Endodermal cell (in vitro differentiated cells): Measurements from ENCODE around the gene AKR1C2. TPM values are rescaled to one million over a fixed set of nuclear protein-coding genes. Genes with fewer than 3 reads are reported as not detected.
"Not testable (repeated sequence)": the region's sequence is repeated elsewhere in the genome, so short reads cannot be mapped to it uniquely, and the experiment has no call there.

Source experiments
- DNase-seq: peaks from one replicate; pipeline ENCODE4 v3.0.0-alpha.2; 2017
- H3K27ac ChIP-seq: 2 replicates; pipeline ENCODE4 v1.5.1; 2013; ENCODE audit warnings: mild to moderate bottlenecking, low read depth, low read length, moderate library complexity
- H3K27me3 ChIP-seq: 2 replicates; pipeline ENCODE4 v1.6.1; 2013; ENCODE audit warnings: mild to moderate bottlenecking, low read length, moderate library complexity; ENCODE audit not compliant: insufficient read depth, control insufficient read depth, poor library complexity, severe bottlenecking
- H3K36me3 ChIP-seq: 2 replicates; pipeline ENCODE4 v1.7.0; 2013; ENCODE audit warnings: mild to moderate bottlenecking, low read length, moderate library complexity; ENCODE audit not compliant: control insufficient read depth, insufficient read depth
- H3K4me1 ChIP-seq: one replicate; pipeline ENCODE4 v1.7.0; 2013; ENCODE audit warnings: low read length; ENCODE audit not compliant: control insufficient read depth, insufficient read depth
- H3K4me3 ChIP-seq: 2 replicates; pipeline ENCODE4 v1.5.1; 2013; ENCODE audit warnings: mild to moderate bottlenecking, low read length, moderate library complexity
- H3K9ac ChIP-seq: 2 replicates; pipeline ENCODE4 v1.6.1; 2013; ENCODE audit warnings: mild to moderate bottlenecking, low read length, moderate library complexity; ENCODE audit not compliant: poor library complexity, severe bottlenecking; ENCODE audit errors: extremely low read depth
- H3K9me3 ChIP-seq: 2 replicates; pipeline ENCODE4 v1.6.1; 2013; ENCODE audit warnings: mild to moderate bottlenecking, low read length, moderate library complexity; ENCODE audit not compliant: control insufficient read depth
- H3K27ac Mint-ChIP-seq: 2 replicates; pipeline ENCODE4 v1.8.0; 2020; ENCODE audit warnings: mixed read lengths
- H3K27me3 Mint-ChIP-seq: 2 replicates; pipeline ENCODE4 v1.8.0; 2021; ENCODE audit warnings: mild to moderate bottlenecking, mixed read lengths; ENCODE audit not compliant: insufficient read depth
- H3K36me3 Mint-ChIP-seq: 2 replicates; pipeline ENCODE4 v1.8.0; 2020; ENCODE audit warnings: low read depth, mixed read lengths
- H3K4me1 Mint-ChIP-seq: 2 replicates; pipeline ENCODE4 v1.8.0; 2020; ENCODE audit warnings: mixed read lengths
- H3K4me3 Mint-ChIP-seq: 2 replicates; pipeline ENCODE4 v1.8.0; 2020; ENCODE audit warnings: mild to moderate bottlenecking, moderate library complexity, mixed read lengths
- H3K9me3 Mint-ChIP-seq: 2 replicates; pipeline ENCODE4 v1.8.0; 2020; ENCODE audit warnings: mild to moderate bottlenecking, mixed read lengths
- WGBS, 2 experiments: methylation state at CpG; one replicate each; pipeline versions ENCODE4 v1.1.5 to v1.1.7; 2013; ENCODE audit warnings: missing lambda C conversion rate in 2 of 2, mixed read lengths in 1 of 2; ENCODE audit not compliant: insufficient coverage in 1 of 2, insufficient read length in 1 of 2; 5-methylcytosine and 5-hydroxymethylcytosine counted together
- total RNA-seq, 2 donors: library from RNA; stranded (reverse); fragmentation: NEBNext Ultra II Directional in 1 of 2; extraction: Animal tissue kit (Norgen Biotek cat#: 25700) in 1 of 2; gene quantifications; 2 replicates in 1 of 2; 3 replicates in 1 of 2; pipeline ENCODE4 v1.2.1, GENCODE V29; 2021
- TF ChIP-seq, protein P1 (sequence below): fragments of 200-600 bp; sonication (generic); conservative IDR thresholded peaks from 2 replicates; pipeline ENCODE4 v1.5.0; 2021; ENCODE audit warnings: antibody characterized with exemption, mild to moderate bottlenecking

AKR1C2 gene
- total RNA-seq, 2 donors from 2014 or later = 0.33 to 0.89 TPM

DNA sequence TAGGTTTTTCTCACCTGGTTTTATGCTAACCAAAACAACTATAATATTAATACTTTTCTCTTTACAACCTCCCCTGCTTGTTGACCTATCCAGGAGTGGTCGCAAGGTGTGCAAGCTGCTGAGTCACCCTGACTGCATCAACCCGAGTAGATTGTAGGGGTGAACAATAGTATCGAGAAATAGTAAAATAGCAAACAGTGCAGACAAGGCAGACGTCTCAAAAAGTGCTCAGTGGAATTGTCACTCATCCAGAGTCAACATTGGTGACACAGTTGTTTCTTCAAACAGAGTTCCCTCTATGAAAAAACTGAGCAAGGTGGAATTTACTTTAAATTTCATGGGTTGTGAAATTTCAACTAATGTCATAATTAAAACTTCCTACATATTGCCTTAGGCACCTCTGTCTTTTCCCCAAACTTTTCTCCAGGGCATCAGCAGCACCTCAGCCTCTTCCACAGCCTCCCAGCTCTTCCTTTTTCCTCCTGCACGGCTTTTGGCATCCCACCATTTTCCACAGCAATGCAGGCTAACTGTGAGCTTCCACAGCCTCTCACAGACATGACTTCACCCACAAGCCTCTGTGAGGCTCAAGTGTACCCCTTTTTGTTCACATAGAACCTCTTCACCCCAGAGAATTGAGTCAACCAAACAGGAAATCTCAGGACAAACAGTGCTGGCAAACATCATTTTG, 46.6 kb downstream of the AKR1C2 start:
- H3K9ac ChIP-seq, DNase-seq, H3K4me1 ChIP-seq, H3K27me3 Mint-ChIP-seq, H3K9me3 Mint-ChIP-seq, H3K9me3 ChIP-seq, H3K27me3 ChIP-seq, H3K4me1 Mint-ChIP-seq, H3K36me3 ChIP-seq, H3K36me3 Mint-ChIP-seq, H3K27ac ChIP-seq, H3K4me3 ChIP-seq, H3K27ac Mint-ChIP-seq, H3K4me3 Mint-ChIP-seq: not testable (repeated sequence)
- 88 to 96% methylated on average over 3 to 4 of the region's 5 CpGs for WGBS, 2 experiments

DNA sequence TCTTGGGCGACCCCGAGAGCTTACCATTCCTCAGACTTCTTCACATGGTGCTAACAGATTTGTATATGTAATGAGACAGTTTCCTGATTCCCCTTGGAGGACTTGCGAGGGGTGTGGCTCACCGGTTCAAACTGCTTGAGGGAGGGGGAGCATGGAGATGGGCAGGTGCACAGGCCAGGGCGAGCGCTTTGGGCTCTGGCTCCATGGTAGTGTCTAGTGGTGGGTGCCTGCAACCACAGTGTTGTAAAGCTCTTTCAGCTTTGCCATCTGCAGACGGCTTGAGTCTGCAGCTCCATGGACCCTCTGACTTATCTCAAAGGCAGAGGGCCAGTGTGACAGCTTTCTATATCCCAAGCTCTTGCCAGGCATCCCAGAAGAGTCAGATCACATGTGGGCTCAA, 47.6 kb downstream of the AKR1C2 start:
- H3K9me3 Mint-ChIP-seq, DNase-seq, H3K4me1 ChIP-seq, H3K27ac ChIP-seq, H3K9ac ChIP-seq, H3K4me3 ChIP-seq, H3K36me3 Mint-ChIP-seq, H3K4me1 Mint-ChIP-seq, H3K9me3 ChIP-seq, H3K4me3 Mint-ChIP-seq, H3K27me3 Mint-ChIP-seq, H3K27me3 ChIP-seq, H3K36me3 ChIP-seq, H3K27ac Mint-ChIP-seq: not testable (repeated sequence)
- WGBS, 2 experiments = 82% methylated on average over 4 of the region's 7 CpGs; no CpG with 5 or more reads in 1 of the 2 experiments

DNA sequence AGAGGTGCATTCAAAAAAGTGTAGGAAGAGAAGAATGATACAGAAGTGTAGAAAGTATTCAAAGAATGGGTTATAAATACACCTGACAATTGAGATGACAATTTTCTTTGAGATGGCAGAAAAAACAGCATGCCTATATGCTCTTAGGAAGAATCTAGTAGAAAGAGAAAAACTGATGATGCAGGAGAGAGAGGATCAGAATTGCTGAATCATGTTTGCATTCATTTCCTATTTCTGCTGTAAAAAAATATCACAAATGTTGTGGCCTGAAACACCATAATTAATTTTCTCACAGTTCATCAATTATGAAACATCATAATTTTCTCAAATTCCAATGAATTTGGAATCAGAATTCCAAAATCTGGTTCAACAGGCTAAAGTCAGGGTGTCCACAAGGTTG, 50.3 kb downstream of the AKR1C2 start:
- H3K4me1 Mint-ChIP-seq = peaks cover 8% of the 10 kb centered on the region
- H3K9me3 Mint-ChIP-seq = no peaks in the 10 kb centered on the region
- TF ChIP-seq, protein P1, sequence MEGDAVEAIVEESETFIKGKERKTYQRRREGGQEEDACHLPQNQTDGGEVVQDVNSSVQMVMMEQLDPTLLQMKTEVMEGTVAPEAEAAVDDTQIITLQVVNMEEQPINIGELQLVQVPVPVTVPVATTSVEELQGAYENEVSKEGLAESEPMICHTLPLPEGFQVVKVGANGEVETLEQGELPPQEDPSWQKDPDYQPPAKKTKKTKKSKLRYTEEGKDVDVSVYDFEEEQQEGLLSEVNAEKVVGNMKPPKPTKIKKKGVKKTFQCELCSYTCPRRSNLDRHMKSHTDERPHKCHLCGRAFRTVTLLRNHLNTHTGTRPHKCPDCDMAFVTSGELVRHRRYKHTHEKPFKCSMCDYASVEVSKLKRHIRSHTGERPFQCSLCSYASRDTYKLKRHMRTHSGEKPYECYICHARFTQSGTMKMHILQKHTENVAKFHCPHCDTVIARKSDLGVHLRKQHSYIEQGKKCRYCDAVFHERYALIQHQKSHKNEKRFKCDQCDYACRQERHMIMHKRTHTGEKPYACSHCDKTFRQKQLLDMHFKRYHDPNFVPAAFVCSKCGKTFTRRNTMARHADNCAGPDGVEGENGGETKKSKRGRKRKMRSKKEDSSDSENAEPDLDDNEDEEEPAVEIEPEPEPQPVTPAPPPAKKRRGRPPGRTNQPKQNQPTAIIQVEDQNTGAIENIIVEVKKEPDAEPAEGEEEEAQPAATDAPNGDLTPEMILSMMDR = no peak
- H3K27me3 Mint-ChIP-seq = peaks cover 8% of the 10 kb centered on the region
- H3K27ac Mint-ChIP-seq = no peak overlapping the region
- Histone ChIP-seq H3K36me3 (no peaks in the 10 kb centered on the region), H3K9me3 (no peaks in the 10 kb centered on the region), H3K9ac (no peak overlapping the region), H3K27me3 (peaks cover 6% of the 10 kb centered on the region), H3K27ac (no peak overlapping the region), H3K4me3 (no peak overlapping the region), H3K4me1 (no peaks in the 10 kb centered on the region)
- DNase-seq = no peak
- no peaks in the 10 kb centered on the region for H3K36me3 Mint-ChIP-seq
- H3K4me3 Mint-ChIP-seq = no peak overlapping the region

DNA sequence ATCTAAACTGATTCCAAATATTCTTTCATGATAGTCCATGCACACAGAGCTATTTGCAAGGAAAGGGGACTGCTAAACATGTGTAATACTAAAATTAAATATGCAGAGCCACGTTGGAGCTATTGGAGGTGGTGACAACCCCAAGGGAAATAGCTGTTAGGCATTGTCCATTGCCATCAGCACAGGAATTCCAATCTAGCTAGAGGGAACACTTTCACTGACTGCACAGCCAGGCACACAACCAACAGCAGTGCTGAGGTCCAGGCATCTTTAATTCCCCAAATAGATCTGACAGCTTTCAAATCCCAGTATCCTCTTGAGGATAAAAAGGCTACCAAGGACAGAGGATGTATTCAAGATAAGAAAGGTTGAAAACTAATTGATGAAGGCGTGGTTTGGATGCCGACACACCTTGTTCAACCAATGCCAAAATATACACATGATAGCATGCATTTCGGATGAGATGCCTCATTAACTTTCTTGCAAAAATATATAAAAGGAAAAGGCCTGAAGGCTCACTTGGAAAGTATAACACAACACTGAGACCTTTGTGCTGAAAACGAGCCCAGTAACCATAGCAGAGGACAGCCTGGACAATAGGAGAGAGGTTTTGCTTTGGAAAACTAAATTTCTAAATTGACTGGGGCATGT, 52.0 kb downstream of the AKR1C2 start:
- WGBS, 2 experiments = 69 to 84% methylated on average over 2 to 5 of the region's 5 CpGs
- H3K4me3 Mint-ChIP-seq, DNase-seq, H3K36me3 ChIP-seq, H3K27me3 ChIP-seq, H3K9ac ChIP-seq, H3K9me3 ChIP-seq, H3K9me3 Mint-ChIP-seq, H3K27ac ChIP-seq, H3K4me3 ChIP-seq, H3K27me3 Mint-ChIP-seq, H3K4me1 Mint-ChIP-seq, H3K4me1 ChIP-seq, H3K36me3 Mint-ChIP-seq, H3K27ac Mint-ChIP-seq: not testable (repeated sequence)
